HG03520 (cell line): Measurements from ENCODE around the gene CNNM1.

Experiments used
- ATAC-seq: cut with Tn5 transposase; IDR thresholded peaks from one replicate; pipeline ENCODE4 v1.9.1; 2021; ENCODE audit warnings: mild to moderate bottlenecking, moderate library complexity; ENCODE audit not compliant: unreplicated experiment

Gene CNNM1

DNA sequence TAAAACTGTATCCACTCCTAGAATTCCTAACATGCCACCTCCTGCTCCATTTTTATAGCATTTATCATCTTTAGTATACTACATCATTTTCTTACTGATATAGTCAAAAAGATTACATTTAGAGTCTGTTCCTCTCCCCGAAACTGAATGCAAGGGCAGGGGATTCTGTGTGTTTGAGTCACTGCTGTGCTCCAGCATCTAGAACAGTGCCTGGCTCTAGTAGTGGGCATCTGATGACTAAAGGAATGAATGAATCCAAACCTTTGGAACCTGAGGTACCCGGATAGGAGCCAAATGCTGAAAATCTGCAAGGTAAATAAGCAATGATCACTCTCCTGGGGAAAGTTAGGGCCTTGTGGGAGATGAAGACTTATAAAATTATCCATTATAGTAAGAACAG, 82.4 kb downstream of the CNNM1 start:
- no peak for ATAC-seq

- ATAC-seq: no peak
These were observed 82.9 kb downstream of the CNNM1 start for GRCh38 chr10:99412099-99412498.

- no peak for ATAC-seq
These were observed 89.9 kb downstream of the CNNM1 start for GRCh38 chr10:99418910-99419624.

DNA sequence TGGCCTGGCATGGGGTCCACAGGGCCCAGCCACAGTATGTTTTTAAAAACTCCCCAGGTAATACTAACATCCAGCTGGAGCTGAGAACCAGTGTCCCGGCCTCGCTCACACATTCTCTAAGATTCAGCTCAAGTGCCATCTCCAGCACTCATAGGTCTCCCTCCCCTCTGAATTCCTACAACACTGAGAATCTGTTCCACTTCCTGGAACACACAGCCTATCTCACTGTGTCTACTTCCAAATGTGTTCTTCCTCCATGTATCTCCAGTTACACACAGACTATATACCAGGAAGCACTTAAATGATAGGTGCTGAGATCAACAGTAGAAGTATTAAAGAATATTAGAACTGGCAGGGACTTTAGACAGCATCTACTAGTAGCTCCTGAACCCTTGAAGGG, 90.5 kb downstream of the CNNM1 start:
- ATAC-seq: no peak

- no peak for ATAC-seq
These were observed 92.1 kb downstream of the CNNM1 start for GRCh38 chr10:99421233-99421739.

DNA sequence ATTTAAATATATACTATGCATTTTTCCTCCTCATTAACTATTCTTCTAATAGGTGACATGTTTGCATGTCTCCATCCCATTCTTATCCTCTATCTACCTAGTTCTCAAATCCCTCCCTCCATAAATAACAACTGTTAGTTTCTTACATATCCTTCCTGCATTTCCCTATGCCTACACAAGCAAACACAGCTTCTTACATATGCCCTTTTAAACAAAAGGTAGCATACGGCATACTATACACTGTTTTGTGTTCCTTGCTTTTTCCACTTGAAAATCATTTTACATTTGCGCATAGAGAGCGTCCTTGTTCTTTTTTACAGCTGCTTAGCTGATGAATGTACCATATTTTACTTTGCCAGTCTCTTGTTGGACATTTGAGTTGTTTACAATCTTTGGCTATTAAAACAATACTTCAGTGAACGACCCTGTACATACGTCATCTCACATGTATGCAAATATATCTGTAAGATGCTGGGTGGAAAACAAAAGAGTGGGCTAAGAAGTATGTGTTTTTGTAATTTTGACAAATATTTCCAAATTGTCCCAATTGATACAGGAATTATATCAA, 93.5 kb downstream of the CNNM1 start:
- ATAC-seq: no peak

GRCh38 chr10:99424656-99425055, 95.5 kb downstream of the CNNM1 start:
- no peak for ATAC-seq

DNA sequence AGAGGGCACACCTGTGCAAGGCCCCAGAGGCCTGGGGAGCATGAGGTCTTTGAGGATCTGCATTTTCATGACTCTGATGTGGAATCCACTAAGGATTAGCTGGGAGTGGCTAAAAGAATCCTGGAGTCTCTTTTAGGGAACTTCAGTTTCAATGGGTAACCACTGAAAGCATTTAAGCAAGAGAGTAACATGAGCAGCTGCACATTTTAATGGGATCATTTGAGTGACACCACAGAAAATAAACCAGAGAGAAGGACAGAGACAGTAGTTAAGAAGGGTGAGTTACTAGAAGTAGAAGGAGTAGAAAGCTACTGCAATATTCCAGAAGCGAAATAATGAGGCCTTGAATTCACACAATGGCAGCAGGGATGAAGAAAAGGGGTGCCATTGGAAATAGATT, 96.0 kb downstream of the CNNM1 start:
- no peak for ATAC-seq

DNA sequence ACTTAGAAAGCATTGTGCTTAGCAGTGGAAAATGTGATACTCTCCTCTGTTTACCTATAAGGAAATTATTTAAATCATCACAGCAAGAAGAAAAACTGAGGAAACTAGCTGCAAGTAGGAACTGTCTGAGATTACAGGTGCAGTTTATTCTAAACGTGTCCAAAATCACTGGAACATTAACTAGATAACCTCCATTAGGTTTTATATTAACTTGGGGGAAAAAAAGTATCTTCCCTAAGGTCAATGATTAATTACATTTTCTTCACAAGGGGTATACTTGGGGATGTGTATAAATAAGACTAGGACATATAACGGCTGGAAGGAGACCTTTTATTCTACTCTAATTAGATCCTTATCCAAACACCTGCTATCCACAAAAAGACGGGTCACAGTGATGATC, 97.5 kb downstream of the CNNM1 start:
- ATAC-seq: no peak

- no peak for ATAC-seq
These were observed 98.5 kb downstream of the CNNM1 start for GRCh38 chr10:99427566-99428190.

- no peak for ATAC-seq
These were observed 100.5 kb downstream of the CNNM1 start for GRCh38 chr10:99429517-99430095.

DNA sequence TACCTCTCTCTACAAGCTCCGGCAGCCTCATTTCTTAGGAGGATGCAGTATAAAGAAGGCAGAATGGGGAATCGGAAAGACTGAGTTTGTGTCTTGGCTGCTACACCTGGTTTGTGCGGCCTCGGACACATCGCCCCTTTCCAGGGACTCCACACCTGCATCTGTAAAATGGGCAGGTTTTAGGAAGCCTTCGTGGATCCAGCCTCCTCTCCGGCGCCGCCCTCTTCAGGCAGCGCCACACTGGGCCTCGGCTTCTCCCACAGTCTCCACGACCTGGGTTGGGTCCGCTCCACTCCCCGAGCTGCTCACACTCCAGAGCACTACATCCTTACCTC, 100.9 kb downstream of the CNNM1 start:
- no peak for ATAC-seq

DNA sequence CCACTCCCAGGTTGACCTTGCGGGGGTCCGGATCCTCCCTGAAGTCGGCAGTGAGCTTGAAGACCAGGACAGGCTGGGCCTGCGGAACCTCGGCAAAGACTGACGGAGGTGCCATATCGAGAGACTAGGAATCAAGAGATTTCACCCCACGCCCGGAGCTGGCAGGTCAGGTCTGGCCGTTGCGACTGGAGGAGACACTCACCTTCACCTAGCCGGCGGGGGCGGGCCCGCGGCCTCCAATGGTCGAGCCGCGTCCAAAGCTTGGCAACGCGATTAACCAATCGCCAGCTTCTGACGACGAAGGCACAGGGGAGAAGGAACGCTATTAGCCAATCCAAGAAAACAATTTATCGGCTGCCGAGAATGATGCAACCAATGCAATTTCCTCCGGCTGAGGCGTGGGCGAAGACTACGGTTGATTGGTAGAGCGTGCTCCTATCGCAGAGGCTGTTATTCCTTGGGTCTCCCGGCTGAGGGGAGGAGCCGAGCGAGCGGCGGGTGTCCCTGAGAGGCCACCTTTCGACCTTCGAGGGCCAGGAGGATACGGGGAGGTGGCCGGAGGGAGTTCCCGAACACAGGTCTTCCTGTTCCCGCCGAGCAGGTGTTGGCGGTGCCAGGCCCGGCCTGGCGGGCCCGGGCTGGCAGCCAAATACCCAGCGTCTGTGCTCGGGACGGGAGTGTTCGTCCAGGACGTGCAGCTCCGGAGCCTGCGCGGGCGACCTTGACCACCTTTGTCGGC, 101.5 kb downstream of the CNNM1 start, which contains the start of gene GOT1:
GOT1 (minus strand) TSS at position 174 of the 739 bp plus-strand sequence; CDS start at position 115, 59 bp downstream.
- peak; percentile 94 for ATAC-seq

- ATAC-seq: no peak
These were observed 102.1 kb downstream of the CNNM1 start for GRCh38 chr10:99431190-99431760.

DNA sequence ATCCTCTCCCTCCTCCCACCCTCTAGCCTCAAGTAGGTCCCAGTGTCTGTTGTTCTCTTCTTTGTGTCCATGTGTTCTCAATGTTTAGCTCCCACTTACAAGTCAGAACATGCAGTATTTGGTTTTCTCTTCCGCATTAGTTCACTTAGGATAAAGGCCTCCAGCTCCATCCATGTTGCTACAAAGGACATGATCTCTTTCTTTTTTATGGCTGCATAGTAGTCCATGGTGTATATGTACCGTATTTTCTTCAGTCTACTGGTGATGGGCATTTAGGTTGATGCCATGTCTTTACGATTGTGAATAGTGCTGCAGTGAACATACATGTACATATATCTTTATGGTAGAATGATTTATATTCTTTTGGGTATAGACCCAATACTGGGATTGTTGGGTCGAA, 102.9 kb downstream of the CNNM1 start:
- no peak for ATAC-seq

DNA sequence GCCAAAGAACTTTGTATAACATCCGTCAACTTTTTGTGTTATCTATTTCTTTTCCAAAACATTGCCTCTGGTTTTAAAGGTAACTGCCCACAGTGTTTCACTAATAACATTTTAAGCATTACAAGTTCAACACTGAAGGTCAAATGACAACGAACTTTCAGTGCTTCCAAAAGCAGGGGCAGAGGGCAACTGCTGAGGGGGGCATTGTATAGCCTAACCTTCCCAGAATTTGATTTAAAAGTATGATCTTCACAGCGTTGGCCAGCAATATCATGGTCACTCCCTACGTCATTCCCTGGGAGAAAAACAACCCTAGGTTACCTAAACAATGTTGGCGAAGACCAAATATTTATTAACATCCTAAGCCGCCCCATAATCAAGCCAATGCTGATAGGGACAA, 103.7 kb downstream of the CNNM1 start:
- no peak for ATAC-seq

DNA sequence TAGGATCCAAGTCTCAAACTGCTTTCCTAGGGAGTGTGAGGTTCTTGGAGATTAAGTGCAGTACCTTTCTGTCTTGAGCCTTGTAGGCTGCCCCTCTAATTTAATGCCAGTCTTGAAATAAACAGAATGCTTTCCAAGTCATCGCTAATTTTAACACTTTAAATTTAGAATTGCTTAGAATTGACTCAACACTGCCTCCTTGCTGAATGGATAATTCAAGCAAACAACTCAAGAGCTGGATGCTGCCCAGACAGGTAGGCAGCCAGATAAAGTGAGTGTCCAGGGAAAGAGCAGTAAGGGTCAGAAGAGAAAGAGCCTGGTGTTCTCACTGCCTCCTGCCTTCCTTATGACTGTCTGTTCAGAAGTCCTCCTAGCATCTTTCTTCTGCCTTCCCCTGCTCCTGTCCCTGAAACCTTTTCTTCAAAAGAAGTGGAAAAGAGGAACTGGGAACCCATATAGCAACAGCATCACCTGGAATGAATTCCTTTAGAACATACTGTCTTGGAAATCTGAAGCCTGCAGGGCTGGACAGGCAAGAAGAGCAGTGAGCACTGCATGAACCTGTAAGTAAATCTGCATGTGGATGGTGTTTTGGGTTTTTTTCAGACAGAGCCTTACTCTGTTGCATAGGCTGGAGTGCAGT, 104.3 kb downstream of the CNNM1 start:
- no peak for ATAC-seq

- no peak for ATAC-seq
These were observed 107.0 kb downstream of the CNNM1 start for GRCh38 chr10:99435986-99436638.

- ATAC-seq: no peak
These were observed 109.7 kb downstream of the CNNM1 start for GRCh38 chr10:99438890-99439289.

DNA sequence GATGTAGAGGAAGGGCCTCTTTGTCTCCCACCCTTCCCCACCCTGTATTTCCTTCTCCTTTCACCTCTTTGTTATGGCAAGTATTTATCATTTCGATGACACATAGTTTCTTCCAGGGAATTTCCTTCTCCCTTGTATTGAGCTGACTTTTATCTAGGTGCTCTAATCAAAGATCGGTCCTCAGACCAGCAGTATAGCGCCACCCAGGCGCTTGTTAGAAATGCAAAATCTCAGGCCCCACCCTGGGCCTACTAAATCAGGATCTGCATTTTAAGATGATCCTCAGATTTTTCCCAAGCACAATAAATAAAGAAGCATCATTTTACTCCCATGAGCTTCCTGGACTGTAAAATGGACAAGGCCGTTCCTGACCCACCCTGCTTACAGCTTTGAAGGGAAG, 113.2 kb downstream of the CNNM1 start:
- ATAC-seq: no peak
